ENCODE measurements around the gene SEC14L1.

The SEC14L1 gene

GRCh38 chr17:77213778-77214132 is 73.0 kb downstream of the SEC14L1 start:
- H3K36me3 Mint-ChIP-seq = peaks cover 91% of the 10 kb centered on the region
- H3K9me3 Mint-ChIP-seq = no peaks in the 10 kb centered on the region
- ATAC-seq = no peak
- no peaks in the 10 kb centered on the region for H3K4me1 Mint-ChIP-seq
- H3K4me3 Mint-ChIP-seq = no peak overlapping the region
- DNase-seq (ENCODE audit: low spot score in 2 of 2) = no peak
- no peak overlapping the region for H3K27ac Mint-ChIP-seq

- H3K9me3 Mint-ChIP-seq = no peaks in the 10 kb centered on the region
- no peak overlapping the region for H3K27ac Mint-ChIP-seq
- H3K36me3 Mint-ChIP-seq = peaks cover 91% of the 10 kb centered on the region
- no peak for ATAC-seq
- DNase-seq (ENCODE audit: low spot score in 2 of 2) = no peak
- no peak overlapping the region for H3K4me3 Mint-ChIP-seq
- no peaks in the 10 kb centered on the region for H3K4me1 Mint-ChIP-seq
Observed at GRCh38 chr17:77214328-77214727, 73.6 kb downstream of the SEC14L1 start.

GRCh38 chr17:77214743-77215142 is 74.0 kb downstream of the SEC14L1 start:
- Mint-ChIP-seq H3K27ac (no peak overlapping the region), H3K4me3 (no peak overlapping the region), H3K4me1 (no peaks in the 10 kb centered on the region), H3K9me3 (no peaks in the 10 kb centered on the region), H3K36me3 (peaks cover 90% of the 10 kb centered on the region)
- ATAC-seq (peak; percentile 52), DNase-seq (ENCODE audit: low spot score in 2 of 2) (no peak)

DNA sequence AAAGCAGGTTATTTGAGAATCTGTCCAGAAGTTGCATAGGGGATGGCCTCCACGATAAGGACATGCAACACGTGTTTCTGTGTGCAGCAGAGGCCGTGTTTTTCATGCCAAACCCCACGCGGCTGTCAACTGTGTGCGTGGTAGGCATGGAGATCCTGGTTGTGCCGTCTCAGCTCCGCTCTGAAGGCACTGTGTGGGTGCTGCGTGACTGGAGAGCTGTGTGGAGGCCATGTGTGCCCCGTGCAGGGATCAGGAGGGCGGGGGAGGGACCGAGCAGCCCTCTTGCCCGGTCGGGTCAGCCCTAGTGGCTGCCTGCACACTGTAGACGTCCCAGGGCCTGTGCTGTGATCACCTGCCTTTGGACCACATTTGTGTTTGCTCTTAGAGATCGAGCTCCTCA is 74.5 kb downstream of the SEC14L1 start:
- peaks cover 88% of the 10 kb centered on the region for H3K36me3 Mint-ChIP-seq
- H3K27ac Mint-ChIP-seq = peak overlapping the region; percentile 40
- no peak for ATAC-seq

DNA sequence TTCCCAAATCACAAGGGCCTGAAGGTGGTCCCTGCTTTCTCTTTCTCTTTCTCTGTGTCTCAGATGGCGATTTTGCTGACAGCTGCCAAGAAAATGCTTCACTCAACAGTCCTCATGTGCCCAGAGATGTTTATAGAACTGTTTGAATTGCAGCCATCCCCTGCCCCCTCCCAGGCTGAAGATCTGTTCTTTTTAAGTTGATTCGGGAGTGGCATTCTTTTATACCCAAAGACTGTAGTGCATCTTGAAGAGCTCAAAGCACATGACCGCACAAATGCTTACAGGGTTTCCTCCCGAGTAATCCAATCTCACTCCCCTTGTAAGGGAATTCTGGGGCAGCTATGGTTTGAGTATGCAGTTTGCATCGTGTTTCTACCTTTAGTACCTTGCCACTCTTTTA is 75.7 kb downstream of the SEC14L1 start:
- Mint-ChIP-seq H3K36me3 (peaks cover 76% of the 10 kb centered on the region), H3K4me3 (no peak overlapping the region), H3K27ac (peak overlapping the region; percentile 41), H3K9me3 (no peaks in the 10 kb centered on the region), H3K4me1 (no peaks in the 10 kb centered on the region)
- ATAC-seq (no peak), DNase-seq (ENCODE audit: low spot score in 2 of 2) (no peak)

More for the DNA sequence above, 74.5 kb downstream of the SEC14L1 start:
- DNase-seq (ENCODE audit: low spot score in 2 of 2) = no peak
- no peaks in the 10 kb centered on the region for H3K9me3 Mint-ChIP-seq
- H3K4me3 Mint-ChIP-seq = no peak overlapping the region
- H3K4me1 Mint-ChIP-seq = no peaks in the 10 kb centered on the region

DNA sequence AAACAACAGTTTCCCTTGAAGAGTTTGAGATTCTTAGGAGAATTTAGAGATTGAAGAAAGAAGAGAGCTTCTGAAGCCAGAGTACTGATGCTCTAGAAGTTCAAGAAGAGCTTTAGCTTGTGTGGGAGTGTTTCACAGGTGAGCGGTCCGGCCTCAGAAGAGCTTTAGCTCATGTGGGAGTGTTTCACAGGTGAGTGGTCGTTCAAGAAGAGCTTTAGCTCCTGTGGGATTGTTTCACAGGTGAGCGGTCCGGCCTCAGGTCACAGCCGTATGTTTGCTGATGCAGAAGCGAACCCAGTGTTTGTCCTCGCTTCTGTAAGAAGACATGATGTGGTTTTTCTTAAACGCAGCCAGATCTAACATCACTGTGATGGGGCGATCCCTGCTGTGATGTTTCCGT is 76.4 kb downstream of the SEC14L1 start:
- Mint-ChIP-seq H3K4me3 (no peak overlapping the region), H3K9me3 (no peaks in the 10 kb centered on the region), H3K27ac (no peak overlapping the region), H3K4me1 (no peaks in the 10 kb centered on the region), H3K36me3 (peaks cover 70% of the 10 kb centered on the region)
- DNase-seq (ENCODE audit: low spot score in 2 of 2) = no peak
- ATAC-seq = no peak

GRCh38 chr17:77217566-77217965 is 76.8 kb downstream of the SEC14L1 start:
- no peaks in the 10 kb centered on the region for H3K4me1 Mint-ChIP-seq
- ATAC-seq (no peak), DNase-seq (ENCODE audit: low spot score in 2 of 2) (no peak)
- no peak overlapping the region for H3K27ac Mint-ChIP-seq
- H3K36me3 Mint-ChIP-seq = peaks cover 66% of the 10 kb centered on the region
- no peaks in the 10 kb centered on the region for H3K9me3 Mint-ChIP-seq
- H3K4me3 Mint-ChIP-seq = no peak overlapping the region

- Mint-ChIP-seq H3K4me3 (no peak overlapping the region), H3K27ac (peak overlapping the region; percentile 62), H3K4me1 (no peaks in the 10 kb centered on the region), H3K9me3 (no peaks in the 10 kb centered on the region), H3K36me3 (peaks cover 52% of the 10 kb centered on the region)
- no peak for ATAC-seq
- no peak for DNase-seq (ENCODE audit: low spot score in 2 of 2)
Observed at GRCh38 chr17:77218902-77219301, 78.1 kb downstream of the SEC14L1 start.

DNA sequence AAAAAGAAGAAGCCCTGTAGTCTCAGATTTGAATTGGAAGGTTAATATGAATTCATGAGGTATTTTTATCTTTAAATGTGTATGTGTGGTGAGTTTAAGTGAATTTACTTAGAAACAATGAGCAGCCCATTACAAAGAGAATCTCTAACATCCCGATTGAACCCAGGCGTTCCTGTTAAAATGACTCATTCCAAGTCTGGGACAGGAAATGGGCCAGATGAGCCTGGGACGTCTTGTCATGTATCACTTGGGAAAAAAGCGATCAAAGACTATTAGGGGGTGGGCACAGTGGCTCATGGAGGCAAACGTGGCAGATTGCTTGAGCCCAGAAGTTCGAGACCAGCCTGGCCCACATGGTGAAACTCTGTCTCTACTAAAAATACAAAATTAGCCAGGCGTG is 81.6 kb downstream of the SEC14L1 start:
- H3K36me3 Mint-ChIP-seq = peaks cover 25% of the 10 kb centered on the region
- no peak for DNase-seq (ENCODE audit: low spot score in 2 of 2)

DNA sequence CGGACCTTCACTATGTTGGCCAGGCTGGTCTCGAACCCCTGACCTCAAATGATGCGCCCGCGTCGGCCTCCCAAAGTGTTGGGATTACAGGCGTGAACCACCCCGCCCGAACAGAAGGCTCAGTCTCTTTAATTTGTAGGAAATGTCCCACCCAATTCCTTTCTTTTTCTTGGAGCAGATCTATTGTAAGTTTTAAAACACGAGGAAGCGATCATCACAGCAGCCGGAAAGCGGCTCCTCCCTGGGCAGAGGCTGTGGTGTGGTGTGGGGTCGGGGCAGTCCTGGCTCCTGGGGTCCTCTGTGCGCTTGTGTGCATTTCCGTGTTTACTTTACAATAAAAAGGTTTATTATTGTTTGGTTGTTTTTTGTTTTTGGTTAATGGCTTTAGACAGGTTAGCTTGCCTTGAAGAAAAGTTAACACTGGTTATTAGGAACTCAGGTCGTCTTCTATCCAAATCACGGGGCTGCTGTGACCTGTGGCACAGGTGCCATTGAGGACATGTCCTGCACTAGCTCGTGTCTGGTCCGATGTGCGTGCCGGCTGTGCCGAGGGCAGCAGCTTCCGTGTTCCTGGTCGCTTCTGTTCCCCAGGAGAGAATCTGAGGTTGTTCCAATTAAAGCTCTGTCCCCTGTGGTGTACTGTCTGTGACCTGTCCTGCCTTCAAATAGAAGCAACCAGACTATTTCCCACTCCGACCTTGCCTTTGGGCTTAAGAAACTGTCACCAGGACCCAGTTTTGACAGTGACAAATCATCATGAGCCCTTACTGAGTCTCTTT is 83.1 kb downstream of the SEC14L1 start:
- ATAC-seq = no peak
- DNase-seq (ENCODE audit: low spot score in 2 of 2) = no peak
- Mint-ChIP-seq H3K27ac (no peak overlapping the region), H3K9me3 (no peaks in the 10 kb centered on the region), H3K4me3 (no peak overlapping the region), H3K4me1 (no peaks in the 10 kb centered on the region), H3K36me3 (peaks cover 12% of the 10 kb centered on the region)

More for the DNA sequence above, 81.6 kb downstream of the SEC14L1 start:
- H3K9me3 Mint-ChIP-seq = no peaks in the 10 kb centered on the region
- H3K27ac Mint-ChIP-seq = no peak overlapping the region
- no peaks in the 10 kb centered on the region for H3K4me1 Mint-ChIP-seq
- H3K4me3 Mint-ChIP-seq = no peak overlapping the region
- no peak for ATAC-seq

DNA sequence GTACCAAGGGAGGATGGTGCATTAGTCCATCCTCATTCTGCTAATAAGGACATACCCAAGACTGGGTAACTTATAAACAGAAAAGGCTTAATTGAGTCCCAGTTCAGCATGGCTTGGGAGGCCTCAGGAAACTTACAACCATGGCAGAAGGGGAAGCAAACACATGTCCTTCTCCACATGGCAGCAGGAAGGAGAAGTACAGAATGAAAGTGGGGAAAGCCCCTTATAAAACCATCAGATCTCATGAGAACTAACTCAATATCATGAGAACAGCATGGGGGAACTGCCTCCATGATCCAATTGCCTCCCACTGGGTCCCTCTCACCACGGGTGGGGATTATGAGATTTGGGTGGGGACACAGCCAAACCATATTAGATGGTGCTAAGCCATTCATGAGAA is 84.5 kb downstream of the SEC14L1 start:
- Mint-ChIP-seq H3K4me3 (no peak overlapping the region), H3K4me1 (no peaks in the 10 kb centered on the region), H3K27ac (no peak overlapping the region), H3K9me3 (no peaks in the 10 kb centered on the region), H3K36me3 (no peaks in the 10 kb centered on the region)
- no peak for ATAC-seq
- DNase-seq (ENCODE audit: low spot score in 2 of 2) = no peak

- no peaks in the 10 kb centered on the region for H3K36me3 Mint-ChIP-seq
- H3K9me3 Mint-ChIP-seq = no peaks in the 10 kb centered on the region
- H3K4me1 Mint-ChIP-seq = no peaks in the 10 kb centered on the region
- no peak for DNase-seq (ENCODE audit: low spot score in 2 of 2)
- ATAC-seq = no peak
- no peak overlapping the region for H3K27ac Mint-ChIP-seq
- H3K4me3 Mint-ChIP-seq = no peak overlapping the region
Observed at GRCh38 chr17:77227461-77228240, 86.9 kb downstream of the SEC14L1 start.

- no peak overlapping the region for H3K27ac Mint-ChIP-seq
- DNase-seq (ENCODE audit: low spot score in 2 of 2) (no peak), ATAC-seq (no peak)
- H3K4me1 Mint-ChIP-seq = peaks cover 3% of the 10 kb centered on the region
- H3K4me3 Mint-ChIP-seq = no peak overlapping the region
- H3K36me3 Mint-ChIP-seq = no peaks in the 10 kb centered on the region
- peaks cover 2% of the 10 kb centered on the region for H3K9me3 Mint-ChIP-seq
Observed at GRCh38 chr17:77228241-77228752, 87.5 kb downstream of the SEC14L1 start.

DNA sequence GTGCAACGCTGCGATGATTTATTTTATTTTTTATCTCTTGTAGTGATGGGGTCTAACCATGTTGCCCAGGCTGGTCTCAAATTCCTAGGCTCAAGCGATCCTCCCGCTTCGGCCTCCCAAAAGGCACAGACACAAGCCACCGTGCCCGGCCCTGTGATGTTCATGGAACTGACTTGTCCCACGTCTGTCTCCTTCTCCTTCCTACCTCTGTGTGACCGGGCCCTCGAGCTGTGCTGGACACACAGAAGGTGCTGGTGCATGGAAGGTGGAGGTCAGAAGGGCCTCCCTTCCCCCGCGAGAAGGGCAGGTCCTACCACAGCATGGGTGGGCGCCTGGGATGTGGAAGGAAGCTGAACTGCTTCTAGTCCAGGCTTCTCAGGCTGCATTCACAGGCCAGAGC is 88.0 kb downstream of the SEC14L1 start:
- peaks cover 8% of the 10 kb centered on the region for H3K4me1 Mint-ChIP-seq
- no peak for DNase-seq (ENCODE audit: low spot score in 2 of 2)
- no peaks in the 10 kb centered on the region for H3K36me3 Mint-ChIP-seq
- ATAC-seq = no peak
- no peak overlapping the region for H3K27ac Mint-ChIP-seq
- no peak overlapping the region for H3K4me3 Mint-ChIP-seq
- H3K9me3 Mint-ChIP-seq = peaks cover 3% of the 10 kb centered on the region

DNA sequence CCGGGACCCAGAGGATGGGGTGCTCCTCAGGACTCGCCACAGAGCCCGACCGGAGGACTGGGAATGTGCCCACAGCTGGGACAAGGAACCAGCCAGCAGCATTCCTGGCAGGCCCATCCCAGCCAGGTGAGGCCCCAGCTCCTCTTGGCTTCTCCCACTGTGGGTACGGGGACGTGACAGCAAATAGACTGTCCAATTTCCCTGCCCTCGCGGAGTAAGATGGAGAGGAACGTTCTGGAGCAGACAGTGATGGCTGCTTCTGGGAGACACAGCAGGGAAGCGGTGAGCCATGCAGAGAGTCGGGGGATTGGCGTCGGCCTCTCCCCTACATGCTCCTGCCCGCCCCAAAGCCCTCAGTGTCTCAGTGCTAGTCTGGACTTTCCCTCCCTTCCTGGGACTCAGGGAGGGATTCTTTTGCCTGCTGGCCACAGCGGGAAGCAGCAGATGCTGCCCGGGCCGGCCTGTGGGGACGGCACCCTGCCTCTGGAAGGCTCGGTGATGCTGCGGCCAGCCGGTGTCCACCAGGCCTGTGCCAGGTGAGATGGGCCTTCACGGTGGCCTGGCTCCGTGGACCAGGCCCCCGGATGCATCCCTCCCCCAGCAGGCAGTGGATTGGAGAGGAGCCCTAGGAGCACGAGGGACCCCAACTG is 89.1 kb downstream of the SEC14L1 start:
- Mint-ChIP-seq H3K4me3 (no peak overlapping the region), H3K27ac (no peak overlapping the region), H3K9me3 (peaks cover 3% of the 10 kb centered on the region), H3K36me3 (no peaks in the 10 kb centered on the region), H3K4me1 (peaks cover 16% of the 10 kb centered on the region)
- DNase-seq (ENCODE audit: low spot score in 2 of 2) = no peak
- no peak for ATAC-seq

Measured in stimulated activated effector memory CD8-positive, alpha-beta T cell treated with anti-CD3 and anti-CD28 coated beads, Interleukin-12 subunit alpha, Interleukin-12 subunit beta, amount 100 ng/mL, for 72 hours (primary cell).